Colonic mucosa (tissue), 4 donors: ENCODE results near the gene CHST6. TPM values are rescaled to one million over a fixed set of nuclear protein-coding genes. Genes with fewer than 3 reads are reported as not detected.

Source experiments
- DNase-seq: peaks from one replicate; pipeline ENCODE4 v3.0.0-alpha.2; 2020
- H3K27ac ChIP-seq: fragments of 200-600 bp; one replicate; pipeline ENCODE4 v1.8.0; 2021
- H3K27me3 ChIP-seq: fragments of 200-600 bp; one replicate; pipeline ENCODE4 v1.8.0; 2021
- H3K36me3 ChIP-seq: fragments of 200-600 bp; one replicate; pipeline ENCODE4 v1.8.0; 2021
- H3K4me1 ChIP-seq: fragments of 200-600 bp; one replicate; pipeline ENCODE4 v1.8.0; 2021; ENCODE audit warnings: mild to moderate bottlenecking
- H3K4me3 ChIP-seq: fragments of 200-600 bp; one replicate; pipeline ENCODE4 v1.8.0; 2021
- H3K9ac ChIP-seq, 2 donors: one replicate each; pipeline ENCODE4 v1.7.0; 2013; ENCODE audit warnings: control low read depth in 2 of 2, low read depth in 2 of 2, low read length in 2 of 2
- H3K9me3 ChIP-seq: fragments of 200-600 bp; one replicate; pipeline ENCODE4 v1.8.0; 2021
- CTCF ChIP-seq: fragments of 200-600 bp; IDR thresholded peaks from one replicate; pipeline ENCODE4 v1.8.0; 2022; ENCODE audit warnings: antibody characterized with exemption, mild to moderate bottlenecking
- intact Hi-C: fragments of 100-400 bp; cut with DNase I; formaldehyde crosslinking; loops from one replicate; pipeline ENCODE4 v1.14.1; 2022
- total RNA-seq, 2 donors: library from RNA; stranded (reverse); fragmentation: NEBNext Ultra II Directional in 1 of 2; extraction: Animal tissue kit (Norgen Biotek cat#: 25700) in 1 of 2; gene quantifications; one replicate each; pipeline ENCODE4 v1.2.1, GENCODE V29; 2021
- donor health status: healthy.
- donor health status: DM: no; HTN: no; CAD: no.
- donor health status: DM: no; HTN: no; CAD: no.

The CHST6 gene
- total RNA-seq, 2 donors from 2014 or later: 2.7 to 5.6 TPM

- Histone ChIP-seq H3K4me1 (no peaks in the 10 kb centered on the region), H3K27ac (no peak overlapping the region), H3K9me3 (no peaks in the 10 kb centered on the region), H3K9ac (no peak overlapping the region), H3K4me3 (no peak overlapping the region), H3K27me3 (no peaks in the 10 kb centered on the region), H3K36me3 (no peaks in the 10 kb centered on the region)
- no peak for TF ChIP-seq CTCF
- intact Hi-C loops: loop anchor here (10.0 kb wide), 1 partner anchor 147 kb away; the partner anchor contains the start of gene ADAT1
- no peak for DNase-seq
Measured at GRCh38 chr16:75477680-75478473, 17.4 kb downstream of the CHST6 start.

- no peak overlapping the region for H3K4me3 ChIP-seq
- no peak overlapping the region for H3K9ac ChIP-seq
- no peak for DNase-seq
- H3K9me3 ChIP-seq: no peaks in the 10 kb centered on the region
- no peak overlapping the region for H3K27ac ChIP-seq
- H3K27me3 ChIP-seq: no peaks in the 10 kb centered on the region
- H3K4me1 ChIP-seq: no peaks in the 10 kb centered on the region
- TF ChIP-seq CTCF: no peak
- intact Hi-C loops: loop anchor here (10.0 kb wide), 1 partner anchor 148 kb away; the partner anchor contains the start of gene ADAT1
- H3K36me3 ChIP-seq: no peaks in the 10 kb centered on the region
Measured at GRCh38 chr16:75476817-75477216, 18.4 kb downstream of the CHST6 start.

- Histone ChIP-seq H3K4me1 (no peaks in the 10 kb centered on the region), H3K36me3 (no peaks in the 10 kb centered on the region), H3K9me3 (no peaks in the 10 kb centered on the region), H3K27me3 (no peaks in the 10 kb centered on the region), H3K9ac (no peak overlapping the region), H3K4me3 (no peak overlapping the region), H3K27ac (no peak overlapping the region)
- no peak for TF ChIP-seq CTCF
- no peak for DNase-seq
- intact Hi-C loops: loop anchor here (10.0 kb wide), 1 partner anchor 149 kb away; the partner anchor contains the start of gene ADAT1
Measured at GRCh38 chr16:75475420-75475847, 19.8 kb downstream of the CHST6 start.

- Histone ChIP-seq H3K9me3 (no peaks in the 10 kb centered on the region), H3K4me1 (no peaks in the 10 kb centered on the region), H3K4me3 (no peak overlapping the region), H3K27ac (no peak overlapping the region), H3K36me3 (no peaks in the 10 kb centered on the region), H3K9ac (no peak overlapping the region), H3K27me3 (no peaks in the 10 kb centered on the region)
- DNase-seq: no peak
- TF ChIP-seq CTCF: no peak
- intact Hi-C loops: loop anchor here (5.0 to 10.0 kb wide), 3 partner anchors 44 to 289 kb away; partner anchors contain the start of gene ADAT1
Measured at GRCh38 chr16:75472908-75473877, 22.0 kb downstream of the CHST6 start.
